Muscle layer of colon (tissue), 2 donors: ENCODE measurements around the gene SYCP2.
A peak's percentile ranks its signal among the peaks of the same experiment; 100 is the strongest.

ENCODE experiments used
- H3K27ac ChIP-seq: one replicate; pipeline ENCODE4 v1.7.0; 2013; ENCODE audit warnings: low read depth, mild to moderate bottlenecking, low read length, moderate library complexity
- H3K27me3 ChIP-seq, 2 donors: one replicate each; pipeline ENCODE4 v1.7.0; 2013; ENCODE audit warnings: low read length in 2 of 2, mild to moderate bottlenecking in 2 of 2; ENCODE audit not compliant: insufficient read depth in 2 of 2, control insufficient read depth in 1 of 2
- H3K36me3 ChIP-seq: one replicate; pipeline ENCODE4 v1.7.0; 2013; ENCODE audit warnings: mild to moderate bottlenecking, low read length; ENCODE audit not compliant: insufficient read depth
- H3K4me1 ChIP-seq: one replicate; pipeline ENCODE4 v1.7.0; 2013; ENCODE audit warnings: mild to moderate bottlenecking, low read length; ENCODE audit not compliant: insufficient read depth
- H3K4me3 ChIP-seq, 2 donors: one replicate each; pipeline ENCODE4 v1.7.0; 2013; ENCODE audit warnings: low read length in 2 of 2, low read depth in 1 of 2, mild to moderate bottlenecking in 1 of 2, moderate library complexity in 1 of 2
- H3K9ac ChIP-seq: one replicate; pipeline ENCODE4 v1.7.0; 2013; ENCODE audit warnings: low read length
- H3K9me3 ChIP-seq: one replicate; pipeline ENCODE4 v1.7.0; 2013; ENCODE audit warnings: mild to moderate bottlenecking, low read length
- donor health status: abdominal sarcoma.
- donor health status: Adenocarcinoma of cecum.

The SYCP2 gene

GRCh38 chr20:59933296-59933848 lies at the start of gene SYCP2:
Gene SYCP2 (minus strand): TSS chr20:59933637. CDS start chr20:59922413, 11,224 bp downstream.
- peak within 1 kb of the TSS; percentile 63 for H3K27ac ChIP-seq
- H3K4me1 ChIP-seq: peaks cover 22% of the 10 kb centered on the region
- H3K27me3 ChIP-seq: no peaks in the 10 kb centered on the region
- peak within 1 kb of the TSS; percentile 54 to 68 for H3K4me3 ChIP-seq
- H3K9me3 ChIP-seq: no peaks in the 10 kb centered on the region
- H3K9ac ChIP-seq: no peak within 1 kb of the TSS
- no peaks in the 10 kb centered on the region for H3K36me3 ChIP-seq

- no peaks in the 10 kb centered on the region for H3K9me3 ChIP-seq
- H3K4me3 ChIP-seq: no peak overlapping the region
- H3K27me3 ChIP-seq: no peaks in the 10 kb centered on the region
- H3K4me1 ChIP-seq: no peaks in the 10 kb centered on the region
- no peak overlapping the region for H3K9ac ChIP-seq
- no peak overlapping the region for H3K27ac ChIP-seq
- no peaks in the 10 kb centered on the region for H3K36me3 ChIP-seq
Observed at GRCh38 chr20:59983076-59983475, 49.6 kb upstream of the SYCP2 start.

- H3K4me1 ChIP-seq: peaks cover 5% of the 10 kb centered on the region
- no peak overlapping the region for H3K9ac ChIP-seq
Observed at GRCh38 chr20:59977086-59977485, 43.6 kb upstream of the SYCP2 start.

GRCh38 chr20:59976156-59976782 lies 42.8 kb upstream of the SYCP2 start:
- Histone ChIP-seq H3K4me3 (no peak overlapping the region), H3K36me3 (no peaks in the 10 kb centered on the region), H3K27ac (no peak overlapping the region), H3K4me1 (peaks cover 5% of the 10 kb centered on the region), H3K27me3 (no peaks in the 10 kb centered on the region), H3K9ac (no peak overlapping the region), H3K9me3 (no peaks in the 10 kb centered on the region)

More at GRCh38 chr20:59977086-59977485, 43.6 kb upstream of the SYCP2 start:
- Histone ChIP-seq H3K9me3 (no peaks in the 10 kb centered on the region), H3K4me3 (no peak overlapping the region), H3K27ac (no peak overlapping the region), H3K27me3 (no peaks in the 10 kb centered on the region), H3K36me3 (no peaks in the 10 kb centered on the region)

GRCh38 chr20:59972037-59972801 lies 38.8 kb upstream of the SYCP2 start:
- Histone ChIP-seq H3K9me3 (no peaks in the 10 kb centered on the region), H3K27ac (no peak overlapping the region), H3K36me3 (no peaks in the 10 kb centered on the region), H3K9ac (no peak overlapping the region), H3K27me3 (no peaks in the 10 kb centered on the region), H3K4me1 (peaks cover 5% of the 10 kb centered on the region), H3K4me3 (no peak overlapping the region)

GRCh38 chr20:59971428-59971827 lies 38.0 kb upstream of the SYCP2 start:
- Histone ChIP-seq H3K9me3 (no peaks in the 10 kb centered on the region), H3K9ac (no peak overlapping the region), H3K4me1 (peaks cover 1% of the 10 kb centered on the region), H3K4me3 (no peak overlapping the region), H3K27ac (no peak overlapping the region), H3K36me3 (no peaks in the 10 kb centered on the region), H3K27me3 (no peaks in the 10 kb centered on the region)

- Histone ChIP-seq H3K9ac (no peak overlapping the region), H3K4me1 (no peaks in the 10 kb centered on the region), H3K36me3 (no peaks in the 10 kb centered on the region), H3K4me3 (no peak overlapping the region), H3K27me3 (no peaks in the 10 kb centered on the region), H3K9me3 (no peaks in the 10 kb centered on the region), H3K27ac (no peak overlapping the region)
Observed at GRCh38 chr20:59966428-59966827, 33.0 kb upstream of the SYCP2 start.

GRCh38 chr20:59962155-59962554 lies 28.7 kb upstream of the SYCP2 start:
- H3K36me3 ChIP-seq: peaks cover 10% of the 10 kb centered on the region
- H3K9me3 ChIP-seq: no peaks in the 10 kb centered on the region
- no peak overlapping the region for H3K9ac ChIP-seq
- no peak overlapping the region for H3K27ac ChIP-seq
- H3K4me1 ChIP-seq: no peaks in the 10 kb centered on the region
- no peaks in the 10 kb centered on the region for H3K27me3 ChIP-seq
- no peak overlapping the region for H3K4me3 ChIP-seq

- Histone ChIP-seq H3K4me3 (no peak overlapping the region), H3K9me3 (no peaks in the 10 kb centered on the region), H3K9ac (no peak overlapping the region), H3K27me3 (no peaks in the 10 kb centered on the region), H3K4me1 (no peaks in the 10 kb centered on the region), H3K27ac (no peak overlapping the region), H3K36me3 (peaks cover 10% of the 10 kb centered on the region)
Observed at GRCh38 chr20:59961423-59961822, 28.0 kb upstream of the SYCP2 start.

GRCh38 chr20:59958626-59959025 lies 25.2 kb upstream of the SYCP2 start:
- Histone ChIP-seq H3K27ac (no peak overlapping the region), H3K36me3 (peaks cover 10% of the 10 kb centered on the region), H3K4me1 (no peaks in the 10 kb centered on the region), H3K27me3 (no peaks in the 10 kb centered on the region), H3K4me3 (no peak overlapping the region), H3K9me3 (no peaks in the 10 kb centered on the region), H3K9ac (no peak overlapping the region)

- Histone ChIP-seq H3K27me3 (no peaks in the 10 kb centered on the region), H3K9me3 (no peaks in the 10 kb centered on the region), H3K4me3 (no peak within 1 kb of the TSS), H3K27ac (no peak within 1 kb of the TSS), H3K36me3 (peaks cover 10% of the 10 kb centered on the region), H3K9ac (no peak within 1 kb of the TSS), H3K4me1 (no peaks in the 10 kb centered on the region)
Observed at GRCh38 chr20:59958123-59958522, 24.7 kb upstream of the SYCP2 start, which contains the start of gene CDH26. Gene CDH26 (plus strand): TSS chr20:59958423. CDS start chr20:59958727, 304 bp downstream.
